ENCODE data around the gene LZTS3.
A peak's percentile ranks its signal among the peaks of the same experiment; 100 is the strongest.
"Not testable (repeated sequence)": the region's sequence is repeated elsewhere in the genome, so short reads cannot be mapped to it uniquely, and the experiment has no call there.

The LZTS3 gene

GRCh38 chr20:3135507-3136070, 37.8 kb downstream of the LZTS3 start:
- DNase-seq (ENCODE audit: low spot score): no peak

GRCh38 chr20:3134151-3134550, 39.2 kb downstream of the LZTS3 start:
- DNase-seq (ENCODE audit: low spot score): no peak

GRCh38 chr20:3133155-3133554, 40.2 kb downstream of the LZTS3 start:
- no peak for DNase-seq (ENCODE audit: low spot score)

GRCh38 chr20:3130051-3130600, 43.2 kb downstream of the LZTS3 start:
- DNase-seq (ENCODE audit: low spot score): no peak

GRCh38 chr20:3129094-3129493, 44.3 kb downstream of the LZTS3 start:
- DNase-seq (ENCODE audit: low spot score): no peak

- no peak for DNase-seq (ENCODE audit: low spot score)
Measured at GRCh38 chr20:3128275-3128984, 44.9 kb downstream of the LZTS3 start.

GRCh38 chr20:3126527-3126859, 46.9 kb downstream of the LZTS3 start:
- DNase-seq (ENCODE audit: low spot score): no peak

GRCh38 chr20:3125776-3126526, 47.4 kb downstream of the LZTS3 start:
- DNase-seq (ENCODE audit: low spot score): not testable (repeated sequence)

- not testable (repeated sequence) for DNase-seq (ENCODE audit: low spot score)
Measured at GRCh38 chr20:3124773-3125560, 48.4 kb downstream of the LZTS3 start.

- not testable (repeated sequence) for DNase-seq (ENCODE audit: low spot score)
Measured at GRCh38 chr20:3124163-3124562, 49.2 kb downstream of the LZTS3 start.

GRCh38 chr20:3123542-3123941, 49.8 kb downstream of the LZTS3 start:
- no peak for DNase-seq (ENCODE audit: low spot score)

- DNase-seq (ENCODE audit: low spot score): no peak
Measured at GRCh38 chr20:3121955-3122610, 51.3 kb downstream of the LZTS3 start.

- no peak for DNase-seq (ENCODE audit: low spot score)
Measured at GRCh38 chr20:3121271-3121911, 52.0 kb downstream of the LZTS3 start.

GRCh38 chr20:3119044-3119443, 54.3 kb downstream of the LZTS3 start:
- DNase-seq (ENCODE audit: low spot score): no peak

- DNase-seq (ENCODE audit: low spot score): peak; percentile 67
Measured at GRCh38 chr20:3117839-3118379, 55.4 kb downstream of the LZTS3 start.

GRCh38 chr20:3116341-3116740, 57.0 kb downstream of the LZTS3 start:
- DNase-seq (ENCODE audit: low spot score): no peak

GRCh38 chr20:3115190-3116107, 57.9 kb downstream of the LZTS3 start:
- peak; percentile 93 for DNase-seq (ENCODE audit: low spot score)
